LNCaP clone FGC (cell line): Measurements from ENCODE around the gene TIMP2.

Experiments used
- DNase-seq: peaks from one replicate; pipeline ENCODE4 v3.0.0-alpha.2; 2011; ENCODE audit warnings: low read depth
- H3K4me3 ChIP-seq: 2 replicates; pipeline ENCODE4 v1.5.1; 2011; ENCODE audit warnings: mild to moderate bottlenecking, low read depth, low read length, control low read depth
- TF ChIP-seq, protein P1 (sequence below): IDR thresholded peaks from 2 replicates; pipeline ENCODE4 v1.5.1; 2012; ENCODE audit warnings: mild to moderate bottlenecking; ENCODE audit not compliant: control insufficient read depth, insufficient read depth; ENCODE audit errors: extremely low read depth

The TIMP2 gene

DNA sequence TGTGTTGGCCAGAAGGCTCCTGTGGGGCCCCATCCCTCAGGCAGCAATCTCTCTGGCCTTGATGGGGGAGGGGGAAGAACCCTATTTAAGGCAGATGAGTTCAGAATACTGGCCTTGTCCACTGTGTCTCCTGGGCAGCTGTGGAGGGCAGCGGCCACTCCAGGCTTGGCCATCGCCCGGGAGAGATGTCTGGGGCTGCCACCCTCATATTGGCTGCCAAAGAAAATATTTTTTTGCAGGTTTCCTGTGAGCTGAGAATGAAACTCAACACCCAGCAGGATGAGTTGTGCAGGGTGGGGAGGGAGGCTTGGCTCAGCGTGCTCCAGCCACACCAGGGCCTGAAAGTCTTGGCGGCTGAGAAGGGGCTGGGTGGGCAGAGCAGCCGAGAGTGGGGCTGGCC is 14.4 kb upstream of the TIMP2 start:
- no peak for DNase-seq
- TF ChIP-seq, protein P1, sequence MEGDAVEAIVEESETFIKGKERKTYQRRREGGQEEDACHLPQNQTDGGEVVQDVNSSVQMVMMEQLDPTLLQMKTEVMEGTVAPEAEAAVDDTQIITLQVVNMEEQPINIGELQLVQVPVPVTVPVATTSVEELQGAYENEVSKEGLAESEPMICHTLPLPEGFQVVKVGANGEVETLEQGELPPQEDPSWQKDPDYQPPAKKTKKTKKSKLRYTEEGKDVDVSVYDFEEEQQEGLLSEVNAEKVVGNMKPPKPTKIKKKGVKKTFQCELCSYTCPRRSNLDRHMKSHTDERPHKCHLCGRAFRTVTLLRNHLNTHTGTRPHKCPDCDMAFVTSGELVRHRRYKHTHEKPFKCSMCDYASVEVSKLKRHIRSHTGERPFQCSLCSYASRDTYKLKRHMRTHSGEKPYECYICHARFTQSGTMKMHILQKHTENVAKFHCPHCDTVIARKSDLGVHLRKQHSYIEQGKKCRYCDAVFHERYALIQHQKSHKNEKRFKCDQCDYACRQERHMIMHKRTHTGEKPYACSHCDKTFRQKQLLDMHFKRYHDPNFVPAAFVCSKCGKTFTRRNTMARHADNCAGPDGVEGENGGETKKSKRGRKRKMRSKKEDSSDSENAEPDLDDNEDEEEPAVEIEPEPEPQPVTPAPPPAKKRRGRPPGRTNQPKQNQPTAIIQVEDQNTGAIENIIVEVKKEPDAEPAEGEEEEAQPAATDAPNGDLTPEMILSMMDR, result no peak
- no peak overlapping the region for H3K4me3 ChIP-seq

DNA sequence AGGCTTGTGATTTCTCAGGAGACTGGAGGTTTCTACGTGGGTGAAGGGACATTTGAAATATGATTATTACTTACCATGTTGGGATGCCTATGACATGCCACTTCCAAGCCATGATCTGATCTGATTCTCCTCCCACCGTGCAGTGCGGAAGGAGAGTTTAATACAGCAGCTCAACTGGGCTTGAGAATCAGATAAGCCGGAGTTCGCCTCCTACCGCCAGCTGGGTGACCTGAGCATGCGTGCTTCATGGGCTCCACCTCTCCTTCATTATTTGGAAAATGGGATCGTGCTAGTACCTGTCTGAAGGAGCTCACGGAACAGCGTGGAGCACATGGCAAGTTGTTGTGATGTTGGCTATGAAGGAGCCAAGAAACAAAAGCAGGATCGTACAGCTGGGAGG is 12.4 kb upstream of the TIMP2 start:
- H3K4me3 ChIP-seq, result no peak overlapping the region
- TF ChIP-seq, protein P1, result no peak
- no peak for DNase-seq

DNA sequence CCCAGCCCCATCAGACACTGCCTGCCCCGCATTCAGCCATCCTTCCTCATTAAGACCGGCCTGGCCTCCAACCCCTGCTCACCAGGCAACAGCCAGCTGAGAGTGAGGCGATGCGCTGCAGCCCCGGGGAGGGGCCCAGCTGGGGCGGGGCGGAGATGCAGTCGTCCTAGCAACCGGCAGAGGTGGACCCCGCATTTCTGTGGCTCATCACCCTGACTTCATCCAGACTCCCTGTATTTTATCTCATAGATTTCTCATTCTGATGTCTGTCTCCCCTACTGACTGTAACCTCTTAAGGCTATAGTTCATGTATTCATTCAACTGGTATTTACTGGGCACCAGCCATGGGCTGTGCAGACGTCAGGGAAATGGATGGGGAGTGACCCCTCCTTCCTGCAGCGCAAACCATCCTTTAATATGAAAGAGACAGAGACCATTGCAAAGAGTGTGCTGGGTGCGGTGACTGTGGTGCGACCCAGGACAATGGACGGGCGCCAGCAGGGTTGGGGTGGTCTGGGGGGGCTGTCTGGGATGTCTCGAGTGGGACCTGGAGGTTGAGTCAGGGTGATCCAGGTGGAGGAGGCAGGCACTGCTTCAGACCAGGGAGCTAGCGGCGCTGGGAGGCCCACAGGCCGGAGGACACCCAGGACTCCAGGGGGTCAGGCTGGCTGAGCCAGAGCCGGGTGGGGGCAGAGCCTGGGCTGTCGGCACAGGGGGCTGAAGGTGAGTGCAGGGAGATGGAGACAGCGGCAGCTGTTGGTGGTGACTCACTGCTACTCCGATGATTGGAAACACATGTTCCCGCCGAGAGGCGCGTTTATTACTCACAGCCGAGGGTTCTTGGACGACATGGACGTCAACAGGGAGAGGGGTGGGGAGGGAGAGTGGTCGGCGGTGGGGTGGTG is 10.5 kb upstream of the TIMP2 start:
- no peak overlapping the region for H3K4me3 ChIP-seq
- no peak for DNase-seq
- TF ChIP-seq, protein P1, result no peak

DNA sequence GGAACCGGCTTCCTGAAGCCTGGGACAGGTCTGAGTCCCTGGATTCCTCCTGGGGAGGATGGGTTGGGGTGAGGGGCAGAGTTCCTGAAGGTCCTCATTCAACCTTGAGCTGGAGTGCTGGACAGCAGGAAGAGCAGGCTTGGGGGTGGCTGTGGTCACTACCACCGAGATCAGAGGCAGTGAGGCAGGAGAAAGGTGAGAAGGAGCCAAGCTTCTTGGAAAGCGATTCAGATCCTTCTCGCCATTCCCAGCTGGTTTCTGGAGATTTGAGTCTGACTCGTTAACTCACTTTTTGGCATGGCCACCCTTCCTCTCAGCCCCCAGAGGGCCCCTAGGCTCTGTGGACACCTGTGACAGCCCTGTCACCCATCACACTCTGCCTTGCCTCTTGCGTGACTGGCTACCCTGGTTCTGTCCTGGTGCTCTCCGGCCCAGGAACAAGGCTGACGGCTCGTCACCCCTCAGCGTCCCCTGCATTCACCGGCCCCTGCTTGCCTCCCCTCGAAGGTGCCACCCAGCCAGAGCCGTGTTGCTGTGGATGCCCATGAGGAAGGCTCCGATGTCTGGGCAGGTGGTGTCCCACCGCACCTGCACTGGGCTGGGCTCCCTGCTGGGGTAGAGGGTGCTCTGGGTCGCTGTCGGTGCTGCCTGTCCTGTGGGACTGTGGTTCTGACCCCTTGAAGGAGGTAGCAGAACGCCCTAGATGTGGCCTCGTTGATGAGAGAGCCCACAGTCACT is 9.7 kb upstream of the TIMP2 start:
- TF ChIP-seq, protein P1, result no peak
- no peak for DNase-seq
- peak overlapping the region; percentile 43 for H3K4me3 ChIP-seq

DNA sequence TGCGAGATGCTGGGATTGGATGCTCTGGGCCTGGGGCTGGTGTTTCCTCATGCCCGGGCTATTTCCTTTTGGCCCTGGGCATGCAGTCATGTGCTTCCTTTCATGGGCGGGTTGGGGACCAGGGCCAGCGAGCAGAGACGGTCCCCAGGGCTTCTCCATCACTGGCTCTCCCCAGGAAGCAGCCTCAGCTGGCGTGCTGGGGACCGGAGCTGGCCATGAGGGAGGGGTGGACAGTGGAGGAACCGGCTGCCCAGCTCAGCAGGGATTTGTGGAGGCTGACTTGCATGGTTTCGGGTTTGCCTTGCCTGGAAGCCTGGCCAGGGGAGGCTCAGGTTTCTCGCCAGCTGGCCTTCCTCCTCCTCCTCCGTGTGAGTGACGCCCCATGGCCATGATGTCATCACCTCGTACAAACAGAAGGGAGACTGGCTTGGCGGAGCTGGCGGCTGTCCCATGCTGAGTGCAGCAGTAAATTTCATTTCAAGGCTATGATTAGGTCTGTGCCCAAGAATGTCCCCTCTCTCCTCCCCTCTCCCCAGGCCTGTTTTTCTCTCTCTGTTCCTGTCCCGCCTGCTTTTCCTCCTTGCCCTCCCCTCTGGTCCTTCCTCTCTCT is 8.9 kb upstream of the TIMP2 start:
- H3K4me3 ChIP-seq, result peak overlapping the region; percentile 43
- DNase-seq, result peak; percentile 97
- TF ChIP-seq, protein P1, result no peak

DNA sequence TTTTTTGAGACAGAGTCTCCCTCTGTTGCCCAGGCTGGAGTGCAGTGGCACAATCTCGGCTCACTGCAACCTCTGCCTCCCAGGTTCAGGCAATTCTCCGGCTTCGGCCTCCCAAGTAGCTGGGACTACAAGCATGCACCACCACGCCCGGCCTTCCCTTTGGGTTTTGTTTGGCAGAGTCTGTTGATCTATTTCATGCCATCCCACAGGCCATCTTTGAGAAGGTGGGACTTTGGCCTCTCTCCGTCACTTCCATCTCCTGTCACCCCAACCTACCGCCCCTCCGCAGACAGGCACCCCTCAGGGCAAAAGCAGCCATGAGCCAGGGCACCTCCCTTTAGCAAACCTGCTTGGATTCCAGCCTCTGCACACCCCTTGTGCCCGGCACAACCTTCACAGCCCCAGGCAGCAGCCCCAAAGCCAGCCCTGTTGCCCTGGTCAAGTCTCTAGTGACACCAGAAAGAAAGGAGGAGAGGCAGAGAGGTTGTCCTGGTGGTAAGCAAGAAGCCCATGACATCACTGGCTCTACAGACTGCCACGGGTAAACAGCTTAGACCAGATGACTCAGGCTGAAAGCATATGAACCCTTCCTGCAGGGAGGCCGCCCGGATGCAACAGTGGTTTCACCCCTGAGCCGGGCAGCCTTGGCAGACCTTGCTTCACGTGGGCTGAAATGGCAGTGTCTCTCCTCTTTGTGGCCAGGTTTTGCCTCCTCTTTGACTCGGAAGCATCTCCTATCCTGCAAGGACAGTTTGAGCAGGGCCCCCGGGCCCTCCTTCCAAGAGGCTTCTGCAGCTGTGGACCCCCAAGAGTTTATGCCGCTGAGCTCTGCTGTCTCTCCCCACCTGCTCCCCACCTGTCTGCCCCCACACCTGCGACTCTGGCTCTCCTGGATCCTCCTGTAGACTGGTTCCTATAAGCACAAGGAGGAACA is 8.1 kb upstream of the TIMP2 start:
- TF ChIP-seq, protein P1, result no peak
- no peak for DNase-seq
- peak overlapping the region; percentile 43 for H3K4me3 ChIP-seq
